DND-41 (cell line): ENCODE data around the gene NINJ1.

Experiments
- ATAC-seq: fragments of 200-7000 bp; cut with Tn5 transposase; 3 replicates; pipeline ENCODE4 v1.9.1; 2021; ENCODE audit warnings: low read depth; ENCODE audit not compliant: insufficient read depth
- DNase-seq: peaks from one replicate; pipeline ENCODE4 v3.0.0-alpha.2; 2020
- H2AFZ ChIP-seq: 2 replicates; pipeline ENCODE4 v1.6.0; 2012; ENCODE audit warnings: low read depth, low read length
- H3K27ac ChIP-seq: 2 replicates; pipeline ENCODE4 v1.5.1; 2012; ENCODE audit warnings: low read length, inconsistent platforms
- H3K27me3 ChIP-seq: fragments of 200-600 bp; sonication (generic); 2 replicates; pipeline ENCODE4 v1.6.0; 2012; ENCODE audit warnings: low read length, mild to moderate bottlenecking, inconsistent platforms; ENCODE audit not compliant: insufficient read depth, poor library complexity
- H3K36me3 ChIP-seq: 2 replicates; pipeline ENCODE4 v1.5.1; 2012; ENCODE audit warnings: low read length, inconsistent platforms; ENCODE audit not compliant: insufficient read depth
- H3K4me1 ChIP-seq: 2 replicates; pipeline ENCODE4 v1.5.1; 2012; ENCODE audit warnings: mild to moderate bottlenecking, low read length; ENCODE audit not compliant: insufficient read depth
- H3K4me2 ChIP-seq: 2 replicates; pipeline ENCODE4 v1.6.0; 2012; ENCODE audit warnings: mild to moderate bottlenecking, moderate library complexity, low read length, inconsistent platforms; ENCODE audit not compliant: insufficient read depth
- H3K4me3 ChIP-seq, 2 experiments: fragments of 200-600 bp in 1 of 2; shearing (Covaris generic) in 1 of 2; 2 replicates each; pipeline ENCODE4 v1.5.1; 2012 to 2016; ENCODE audit warnings: inconsistent platforms in 2 of 2, low read length in 2 of 2, mild to moderate bottlenecking in 2 of 2, low read depth in 1 of 2, moderate library complexity in 1 of 2
- H3K79me2 ChIP-seq: 2 replicates; pipeline ENCODE4 v1.6.0; 2012; ENCODE audit warnings: low read length, inconsistent platforms; ENCODE audit not compliant: insufficient read depth
- H3K9ac ChIP-seq: 2 replicates; pipeline ENCODE4 v1.6.0; 2012; ENCODE audit warnings: low read depth, mild to moderate bottlenecking, inconsistent platforms, low read length, moderate library complexity
- H3K9me3 ChIP-seq: 2 replicates; pipeline ENCODE4 v1.5.1; 2012; ENCODE audit warnings: low read length, moderate library complexity, mild to moderate bottlenecking, inconsistent platforms; ENCODE audit not compliant: insufficient read depth, severe bottlenecking
- H4K20me1 ChIP-seq: 2 replicates; pipeline ENCODE4 v1.6.0; 2012; ENCODE audit warnings: low read length; ENCODE audit not compliant: insufficient read depth
- CTCF ChIP-seq: IDR thresholded peaks from 2 replicates; pipeline ENCODE4 v1.5.1; 2012; ENCODE audit warnings: borderline replicate concordance, low read length, moderate library complexity, mild to moderate bottlenecking; ENCODE audit not compliant: poor library complexity, severe bottlenecking; ENCODE audit errors: extremely low read depth
- EZH2 ChIP-seq: IDR thresholded peaks from 3 replicates; pipeline ENCODE4 v1.6.1; 2012; ENCODE audit warnings: borderline replicate concordance, low read depth, mild to moderate bottlenecking, moderate library complexity, low read length, inconsistent platforms; ENCODE audit not compliant: severe bottlenecking

The NINJ1 gene

DNA sequence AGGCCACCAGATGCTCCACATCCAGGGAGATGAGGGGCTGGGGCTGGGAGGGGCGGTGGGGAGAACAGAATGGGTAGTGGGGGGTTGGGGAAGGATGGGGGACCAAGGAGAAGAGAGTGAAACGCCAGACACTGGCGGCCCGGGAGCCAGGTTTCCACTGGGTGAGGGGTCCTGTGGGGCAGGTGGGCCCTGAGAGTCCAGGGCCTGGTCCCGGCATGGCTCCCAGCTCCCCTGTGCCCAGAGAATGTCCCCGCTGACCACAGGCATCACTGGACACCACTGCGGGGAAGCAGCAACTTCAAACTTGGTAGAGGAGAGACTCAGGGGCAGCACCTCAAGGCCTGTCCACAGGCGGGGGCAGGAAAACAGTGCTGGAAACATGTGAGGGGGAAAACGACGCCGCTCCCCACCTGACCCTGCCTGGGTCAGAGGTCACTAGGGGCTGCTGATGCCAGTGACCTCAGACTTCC is 13.2 kb downstream of the NINJ1 start:
- H3K9me3 ChIP-seq: no peaks in the 10 kb centered on the region
- H3K27me3 ChIP-seq: no peaks in the 10 kb centered on the region
- no peak overlapping the region for H3K9ac ChIP-seq
- ATAC-seq: no peak
- H2AFZ ChIP-seq: no peak overlapping the region
- no peak overlapping the region for H3K27ac ChIP-seq
- H3K4me1 ChIP-seq: no peaks in the 10 kb centered on the region
- DNase-seq: no peak
- H3K4me3 ChIP-seq: no peak overlapping the region
- TF ChIP-seq CTCF: no peak
- TF ChIP-seq EZH2: no peak
- H3K36me3 ChIP-seq: peaks cover 9% of the 10 kb centered on the region
- H3K4me2 ChIP-seq: no peak overlapping the region
- H4K20me1 ChIP-seq: no peaks in the 10 kb centered on the region
- no peaks in the 10 kb centered on the region for H3K79me2 ChIP-seq

DNA sequence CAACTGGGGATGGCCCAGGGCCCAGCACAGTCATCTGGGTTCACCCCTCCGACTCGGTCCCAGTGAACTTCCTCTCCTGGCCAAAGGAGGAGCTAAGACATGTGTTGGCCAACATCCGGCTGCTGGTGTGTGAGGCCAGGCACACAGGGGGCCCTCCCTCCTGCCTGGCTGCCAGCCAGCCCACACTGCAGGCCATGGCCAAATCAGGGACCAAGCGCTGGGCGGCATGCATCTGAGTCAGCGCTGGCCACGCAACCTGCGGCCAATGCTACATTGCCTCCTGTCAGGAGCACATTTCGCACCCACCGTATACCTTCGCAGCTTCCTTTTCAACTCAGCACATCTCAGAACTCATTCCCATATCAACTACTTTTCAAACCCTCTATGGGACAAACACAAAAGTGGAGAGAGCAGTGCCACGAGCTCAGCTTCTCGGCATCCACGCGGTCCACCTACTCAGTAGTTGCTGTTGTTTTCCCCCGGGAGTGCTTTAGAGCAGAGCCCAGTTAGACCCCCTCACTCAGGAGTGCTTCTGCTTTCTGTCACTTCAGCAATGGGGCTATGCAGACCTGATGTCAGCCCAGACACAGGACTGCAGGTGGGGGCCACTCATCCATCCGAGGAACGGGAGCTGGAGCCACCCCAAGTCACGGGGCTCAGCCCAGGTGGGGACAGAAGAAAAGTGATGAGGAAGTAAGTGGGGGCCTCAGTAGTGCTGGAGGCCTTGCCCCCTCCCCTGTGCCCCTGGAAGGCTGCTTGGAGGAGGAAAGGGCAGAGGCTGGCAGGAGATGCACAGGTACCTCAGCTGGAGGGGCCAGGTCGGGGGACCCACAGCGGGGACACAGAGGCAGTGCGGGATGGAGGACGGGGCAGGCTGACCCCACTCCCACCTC is 13.9 kb downstream of the NINJ1 start:
- Histone ChIP-seq H2AFZ (no peak overlapping the region), H3K9ac (no peak overlapping the region)
- no peak for DNase-seq

GRCh38 chr9:93119703-93119952 is 14.4 kb downstream of the NINJ1 start:
- ATAC-seq: no peak
- H3K4me1 ChIP-seq: no peaks in the 10 kb centered on the region
- peaks cover 7% of the 10 kb centered on the region for H3K36me3 ChIP-seq
- no peak overlapping the region for H3K27ac ChIP-seq
- TF ChIP-seq EZH2 (no peak), CTCF (no peak)
- no peak overlapping the region for H2AFZ ChIP-seq
- H3K79me2 ChIP-seq: no peaks in the 10 kb centered on the region
- H3K4me2 ChIP-seq: no peak overlapping the region
- no peak overlapping the region for H3K9ac ChIP-seq
- no peak overlapping the region for H3K4me3 ChIP-seq
- H3K27me3 ChIP-seq: no peaks in the 10 kb centered on the region
- no peaks in the 10 kb centered on the region for H3K9me3 ChIP-seq
- H4K20me1 ChIP-seq: 0 out of 2 replicates have a peak, but pooled peaks cover 4% of the 10 kb centered on the region
- DNase-seq: no peak

More for the DNA sequence above, 13.9 kb downstream of the NINJ1 start:
- peaks cover 9% of the 10 kb centered on the region for H3K36me3 ChIP-seq
- H3K27ac ChIP-seq: no peak overlapping the region
- no peak overlapping the region for H3K4me2 ChIP-seq
- TF ChIP-seq EZH2: no peak
- peak; percentile 11 for TF ChIP-seq CTCF
- H3K27me3 ChIP-seq: no peaks in the 10 kb centered on the region
- ATAC-seq: no peak
- H3K79me2 ChIP-seq: no peaks in the 10 kb centered on the region
- H3K4me3 ChIP-seq: no peak overlapping the region
- no peaks in the 10 kb centered on the region for H4K20me1 ChIP-seq
- no peaks in the 10 kb centered on the region for H3K4me1 ChIP-seq
- H3K9me3 ChIP-seq: no peaks in the 10 kb centered on the region
